ENCODE measurements around the gene LDB2.

GRCh38 chr4:16741287-16741686 lies 157.2 kb downstream of the LDB2 start:
- TF ChIP-seq, protein P1, sequence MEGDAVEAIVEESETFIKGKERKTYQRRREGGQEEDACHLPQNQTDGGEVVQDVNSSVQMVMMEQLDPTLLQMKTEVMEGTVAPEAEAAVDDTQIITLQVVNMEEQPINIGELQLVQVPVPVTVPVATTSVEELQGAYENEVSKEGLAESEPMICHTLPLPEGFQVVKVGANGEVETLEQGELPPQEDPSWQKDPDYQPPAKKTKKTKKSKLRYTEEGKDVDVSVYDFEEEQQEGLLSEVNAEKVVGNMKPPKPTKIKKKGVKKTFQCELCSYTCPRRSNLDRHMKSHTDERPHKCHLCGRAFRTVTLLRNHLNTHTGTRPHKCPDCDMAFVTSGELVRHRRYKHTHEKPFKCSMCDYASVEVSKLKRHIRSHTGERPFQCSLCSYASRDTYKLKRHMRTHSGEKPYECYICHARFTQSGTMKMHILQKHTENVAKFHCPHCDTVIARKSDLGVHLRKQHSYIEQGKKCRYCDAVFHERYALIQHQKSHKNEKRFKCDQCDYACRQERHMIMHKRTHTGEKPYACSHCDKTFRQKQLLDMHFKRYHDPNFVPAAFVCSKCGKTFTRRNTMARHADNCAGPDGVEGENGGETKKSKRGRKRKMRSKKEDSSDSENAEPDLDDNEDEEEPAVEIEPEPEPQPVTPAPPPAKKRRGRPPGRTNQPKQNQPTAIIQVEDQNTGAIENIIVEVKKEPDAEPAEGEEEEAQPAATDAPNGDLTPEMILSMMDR (IDR thresholded peaks at IDR 0.05) = no peak
- TF ChIP-seq ZFX (IDR thresholded peaks at IDR 0.05; ENCODE audit: borderline replicate concordance) = no peak
